Mammary epithelial cell (primary cell): ENCODE data around the gene ABCG1.

ENCODE experiments used
- CTCF ChIP-seq, 2 donors: IDR thresholded peaks in 1 of 2; conservative IDR thresholded peaks in 1 of 2; 2 replicates each; pipeline ENCODE4 v1.5.1; 2011 to 2012; ENCODE audit warnings: inconsistent platforms in 2 of 2, low read length in 2 of 2, mild to moderate bottlenecking in 2 of 2, control low read depth in 1 of 2, low read depth in 1 of 2; ENCODE audit not compliant: insufficient read depth in 1 of 2; ENCODE audit errors: extremely low read depth in 1 of 2
- EZH2 ChIP-seq: IDR thresholded peaks from 2 replicates; pipeline ENCODE4 v1.6.1; 2012; ENCODE audit warnings: low read length, inconsistent platforms, borderline replicate concordance

GRCh38 chr21:42186591-42186990, 32.3 kb upstream of the ABCG1 start:
- TF ChIP-seq CTCF (conservative IDR thresholded peaks at IDR 0.05 in 1 of 2, IDR thresholded peaks at IDR 0.05 in 1 of 2; ENCODE audit: extremely low read depth in 1 of 2, insufficient read depth in 1 of 2, low read depth in 1 of 2, low read length in 2 of 2): no peak
- TF ChIP-seq EZH2: no peak
